HG03460 (cell line): ENCODE results near the gene TAS2R5.
"Not testable (repeated sequence)": the region's sequence is repeated elsewhere in the genome, so short reads cannot be mapped to it uniquely, and the experiment has no call there.

Experiments
- ATAC-seq: cut with Tn5 transposase; IDR thresholded peaks from one replicate; pipeline ENCODE4 v1.9.1; 2021; ENCODE audit not compliant: unreplicated experiment

TAS2R5 gene, protein sequence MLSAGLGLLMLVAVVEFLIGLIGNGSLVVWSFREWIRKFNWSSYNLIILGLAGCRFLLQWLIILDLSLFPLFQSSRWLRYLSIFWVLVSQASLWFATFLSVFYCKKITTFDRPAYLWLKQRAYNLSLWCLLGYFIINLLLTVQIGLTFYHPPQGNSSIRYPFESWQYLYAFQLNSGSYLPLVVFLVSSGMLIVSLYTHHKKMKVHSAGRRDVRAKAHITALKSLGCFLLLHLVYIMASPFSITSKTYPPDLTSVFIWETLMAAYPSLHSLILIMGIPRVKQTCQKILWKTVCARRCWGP

DNA sequence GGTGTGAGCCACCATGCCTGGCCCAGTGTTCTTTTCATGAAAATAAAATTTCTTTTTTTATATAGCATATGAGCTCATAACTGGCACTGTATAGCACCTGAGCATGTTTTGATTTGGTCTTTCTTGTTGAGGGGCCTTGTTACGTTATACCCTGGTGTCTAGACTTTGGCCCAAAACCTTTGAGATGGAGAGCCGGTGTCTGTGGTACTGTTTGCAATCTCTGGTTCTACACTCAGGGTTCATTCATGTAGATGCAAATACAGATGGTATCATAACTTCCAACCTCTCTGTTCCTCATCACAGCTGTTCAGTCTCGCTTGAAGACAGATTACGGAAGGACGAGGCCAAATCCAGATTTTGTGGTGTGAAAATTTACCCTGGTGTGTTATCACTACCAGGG is at the start of gene TAS2R5:
Gene TAS2R5 (plus strand): TSS at position 301 of the 400 bp plus-strand sequence. CDS start 145 bp downstream, outside the sequence.
- ATAC-seq, result no peak

DNA sequence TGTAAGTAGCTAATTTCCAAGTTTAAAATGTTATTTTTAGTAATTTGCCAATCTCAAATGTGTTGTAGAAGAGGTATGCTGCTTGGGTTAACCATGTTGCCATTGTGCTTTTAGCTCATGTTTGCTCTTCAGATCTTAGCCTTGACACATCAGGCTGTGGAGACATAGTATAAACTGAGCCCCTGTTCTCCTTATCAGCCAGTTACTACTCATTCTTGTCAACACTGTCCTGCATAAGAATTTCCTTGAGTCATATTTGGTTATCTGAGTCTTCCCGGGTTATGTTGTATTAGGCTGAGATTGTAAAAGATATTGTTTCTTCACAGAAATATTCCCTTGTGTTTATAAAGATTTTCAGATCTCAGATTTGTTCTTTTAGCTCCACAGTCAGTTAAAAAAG is 47.8 kb upstream of the TAS2R5 start:
- no peak for ATAC-seq

DNA sequence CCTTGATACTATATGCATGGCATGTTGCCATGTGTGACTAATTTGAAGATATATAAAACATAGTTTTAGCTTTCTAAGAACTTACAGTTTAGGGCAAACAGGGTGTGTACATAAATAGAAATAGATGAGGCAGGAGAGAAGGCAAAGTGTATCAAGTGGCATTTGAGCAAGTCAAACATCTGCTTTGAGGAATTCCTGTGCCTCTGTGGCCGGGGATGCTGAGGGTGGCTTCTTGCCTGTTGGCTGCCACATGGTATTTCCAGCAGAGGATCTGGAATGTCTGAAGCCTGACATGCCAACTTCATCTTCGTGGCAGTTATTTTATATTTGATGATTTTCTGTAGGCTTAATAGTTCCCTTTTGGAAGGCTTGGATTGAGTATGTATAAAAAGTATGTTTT is 45.9 kb upstream of the TAS2R5 start:
- no peak for ATAC-seq

DNA sequence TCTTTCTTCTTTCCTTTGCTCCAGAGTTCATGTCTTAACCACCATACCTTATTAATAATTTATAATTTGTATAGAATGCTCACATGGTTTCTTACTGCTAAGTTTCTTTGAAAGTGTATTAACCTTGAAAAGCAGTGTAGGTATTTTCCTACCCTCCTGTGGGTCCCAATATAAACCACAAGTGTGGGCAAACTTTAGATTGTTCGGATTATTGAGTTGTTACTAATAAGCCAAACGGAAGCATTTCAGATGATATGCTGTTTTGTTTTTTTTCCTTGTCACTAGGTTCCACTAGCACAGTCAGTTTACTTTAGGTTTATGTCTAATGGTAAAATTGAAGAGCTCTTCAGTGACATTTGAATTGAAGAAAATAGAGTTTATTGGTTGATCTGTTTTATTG is 41.6 kb upstream of the TAS2R5 start:
- ATAC-seq, result no peak

DNA sequence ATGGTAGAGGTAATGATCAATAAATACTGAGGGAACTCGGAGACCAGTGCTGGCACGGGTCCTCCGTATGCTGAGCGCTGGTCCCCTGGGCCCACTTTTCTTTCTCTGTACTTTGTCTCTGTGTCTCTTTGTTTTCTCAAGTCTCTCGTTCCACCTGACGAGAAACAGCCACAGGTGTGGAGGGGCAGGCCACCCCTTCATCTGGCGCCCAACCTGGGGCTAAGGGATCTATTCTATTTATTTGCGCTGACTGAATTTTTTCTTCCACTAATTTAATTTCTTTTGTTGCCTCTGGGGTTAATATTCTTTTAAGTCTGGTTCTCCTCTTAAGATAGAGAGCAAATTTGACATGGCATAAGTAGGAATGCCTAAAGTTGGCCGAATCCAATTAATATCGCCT is 38.1 kb upstream of the TAS2R5 start:
- not testable (repeated sequence) for ATAC-seq

DNA sequence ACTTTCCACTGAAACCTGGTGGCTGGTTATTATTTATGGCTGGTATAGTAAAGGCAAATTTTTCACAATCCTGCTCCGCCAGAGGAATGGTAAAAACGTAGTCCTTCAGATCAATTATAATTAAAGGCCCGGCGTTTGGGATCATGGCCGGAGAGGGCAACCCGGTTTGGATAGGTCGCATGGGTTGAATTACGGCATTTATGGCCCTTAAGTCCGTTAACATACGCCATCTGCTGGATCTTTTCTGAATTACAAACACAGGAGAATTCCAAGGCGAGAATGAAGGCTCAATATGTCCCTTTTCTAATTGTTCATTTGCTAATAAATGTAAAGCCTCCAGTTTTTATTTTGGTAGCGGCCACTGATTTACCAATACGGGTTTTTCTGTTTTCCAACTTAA is 37.4 kb upstream of the TAS2R5 start:
- ATAC-seq, result no peak

DNA sequence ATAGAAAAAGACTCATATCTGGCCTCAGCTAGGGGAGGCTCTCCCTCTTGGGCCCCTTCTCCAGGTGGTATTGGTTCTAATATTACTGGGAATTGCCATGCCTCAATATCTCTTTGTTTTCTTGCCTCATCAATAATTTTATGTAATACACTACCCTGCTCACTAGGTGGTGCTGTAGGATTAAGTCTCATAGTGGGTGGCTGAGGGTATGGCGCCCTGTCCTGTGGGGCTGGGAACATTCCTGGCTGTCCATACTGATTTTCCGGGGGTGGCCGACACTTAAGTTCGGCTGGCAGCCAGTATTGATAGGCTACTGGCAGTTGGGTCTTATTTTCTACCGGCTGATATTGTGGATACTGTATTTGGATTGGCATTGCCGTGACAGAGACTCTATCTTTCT is 35.1 kb upstream of the TAS2R5 start:
- ATAC-seq, result no peak

DNA sequence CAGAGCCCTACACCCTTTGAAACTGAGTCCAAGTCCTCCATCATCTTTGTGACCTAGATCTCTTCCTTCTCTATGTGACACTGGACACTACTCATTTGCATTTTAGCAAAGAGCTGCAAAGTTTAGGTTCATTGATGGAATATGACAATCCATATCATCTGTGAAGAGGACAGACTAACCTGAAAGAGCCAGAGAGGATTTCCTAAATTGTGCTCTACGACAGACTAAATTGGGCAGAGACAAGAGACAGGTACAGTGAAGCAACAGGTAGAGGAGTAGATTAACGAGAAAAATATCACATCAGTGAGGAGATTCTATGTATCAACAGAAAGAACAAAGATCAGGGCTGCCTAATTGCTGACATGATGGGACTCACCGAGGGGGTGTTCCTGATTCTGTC is 26.2 kb upstream of the TAS2R5 start, which contains the start of gene TAS2R3:
Gene TAS2R3 (plus strand): TSS at position 301 of the 400 bp plus-strand sequence. CDS start 62 bp downstream, at position 363.
- ATAC-seq, result no peak

DNA sequence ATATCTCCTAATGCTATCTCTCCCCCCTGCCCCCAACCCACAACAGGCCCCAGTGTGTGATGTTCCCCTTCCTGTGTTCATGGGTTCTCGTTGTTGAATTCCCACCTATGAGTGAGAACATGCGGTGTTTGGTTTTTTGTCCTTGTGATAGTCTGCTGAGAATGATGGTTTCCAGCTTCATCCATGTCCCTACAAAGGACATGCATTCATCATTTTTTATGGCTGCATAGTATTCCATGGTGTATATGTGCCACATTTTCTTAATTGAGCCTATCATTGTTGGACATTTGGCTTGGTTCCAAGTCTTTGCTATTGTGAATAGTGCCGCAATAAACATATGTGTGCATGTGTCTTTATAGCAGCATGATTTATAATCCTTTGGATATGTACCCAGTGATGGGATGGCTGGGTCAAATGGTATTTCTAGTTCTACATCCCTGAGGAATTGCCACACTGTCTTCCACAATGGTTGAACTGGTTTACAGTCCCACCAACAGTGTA is 19.9 kb upstream of the TAS2R5 start:
- ATAC-seq, result not testable (repeated sequence)

DNA sequence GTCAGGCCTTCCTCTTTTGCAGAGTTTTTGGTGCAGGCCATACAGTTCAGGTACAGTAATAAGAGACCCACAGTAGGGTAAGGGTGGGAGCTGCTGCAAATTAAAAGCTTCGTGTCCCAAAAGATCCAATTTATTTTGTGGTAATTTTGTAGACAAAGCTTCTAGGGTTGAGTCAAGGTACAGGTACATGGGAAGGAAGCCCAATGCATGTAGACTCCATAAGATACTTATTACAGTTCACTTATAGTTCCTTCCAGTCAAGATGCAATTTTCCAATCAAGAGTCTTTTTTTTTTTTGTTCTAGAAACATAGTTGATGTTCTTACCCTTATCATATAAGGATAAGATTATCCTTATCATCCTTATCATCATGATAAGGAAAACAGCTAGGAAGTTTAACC is 13.6 kb upstream of the TAS2R5 start, which contains the start of gene TAS2R4:
Gene TAS2R4 (plus strand): TSS at position 301 of the 400 bp plus-strand sequence. CDS start 1,815 bp downstream, outside the sequence.
- no peak for ATAC-seq

DNA sequence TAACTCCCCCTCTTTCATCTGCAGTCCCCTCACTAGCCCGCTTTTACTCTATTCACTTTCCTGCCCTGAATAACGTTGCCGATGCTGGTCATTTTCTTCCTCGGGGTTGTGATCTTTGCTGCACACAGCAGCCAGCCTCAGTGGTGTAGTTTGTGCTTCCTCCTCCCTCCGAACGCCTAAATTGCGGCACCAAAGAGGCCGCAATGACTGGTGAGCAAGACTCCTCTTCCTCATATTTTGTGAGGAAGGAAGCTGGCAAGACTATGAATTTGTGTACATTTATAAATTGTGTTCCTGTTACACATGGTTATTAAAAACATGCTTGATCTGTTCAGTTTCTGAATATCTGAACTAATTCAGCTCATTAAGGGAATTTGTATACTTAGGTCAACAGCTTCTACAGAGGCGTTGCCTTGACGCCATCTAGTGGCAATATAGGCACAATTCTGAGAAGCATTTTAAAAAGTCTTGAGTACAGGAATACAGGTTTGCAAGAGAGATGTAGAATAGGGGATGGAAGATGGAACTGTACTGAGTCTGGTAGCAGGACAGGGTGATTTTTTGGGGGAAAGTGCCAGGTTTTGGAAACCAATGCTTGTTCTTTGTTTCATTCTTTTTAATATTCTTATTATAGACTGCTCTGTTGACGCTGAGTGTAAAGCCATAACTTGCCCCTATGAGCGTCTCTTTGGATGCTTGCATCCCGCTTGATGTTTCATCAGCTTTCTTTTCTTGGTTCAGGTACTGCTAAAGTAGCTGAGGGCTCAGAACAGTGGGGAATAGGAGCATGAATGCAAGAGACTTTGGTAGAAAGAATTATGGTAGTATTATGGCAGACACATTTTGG is 4.1 kb upstream of the TAS2R5 start:
- peak; percentile 77 for ATAC-seq

DNA sequence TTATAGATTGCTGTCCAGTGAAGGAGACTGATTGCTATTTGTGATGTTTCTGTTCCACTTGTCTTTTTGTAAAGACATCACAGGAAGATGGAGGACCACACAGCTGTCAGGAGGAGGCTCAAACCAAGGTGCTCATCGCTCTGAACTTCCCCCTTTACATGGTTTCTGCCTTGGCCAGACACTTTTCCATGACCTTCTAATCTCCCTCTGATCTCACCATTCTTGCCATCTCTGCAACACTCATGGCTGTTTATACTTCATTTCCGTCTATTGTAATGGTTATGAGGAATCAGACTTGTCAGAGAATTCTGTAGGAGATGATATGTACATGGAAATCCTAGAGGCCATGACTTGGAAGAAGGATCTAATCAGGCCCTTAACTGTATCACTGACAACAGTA is 1.7 kb upstream of the TAS2R5 start:
- no peak for ATAC-seq

DNA sequence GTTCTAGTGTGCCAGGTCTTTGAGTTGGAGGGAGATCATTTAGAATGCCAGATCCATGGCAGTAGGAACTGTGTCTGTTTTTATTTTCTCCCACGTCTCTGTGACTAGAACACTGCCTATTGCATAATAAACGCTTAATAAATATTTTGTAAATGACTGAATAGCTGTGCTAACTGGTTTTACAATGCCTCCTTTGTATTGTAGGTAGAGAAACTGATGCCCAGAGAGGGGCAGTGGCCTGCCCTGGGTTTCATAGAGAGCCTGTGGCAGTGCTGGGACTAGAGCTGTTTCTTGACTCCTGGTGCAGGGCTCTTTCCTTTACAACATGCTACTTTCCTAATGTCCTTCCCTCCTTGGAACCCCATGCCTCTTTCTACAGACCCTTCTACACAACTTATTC is 2.5 kb downstream of the TAS2R5 start:
- ATAC-seq, result no peak

DNA sequence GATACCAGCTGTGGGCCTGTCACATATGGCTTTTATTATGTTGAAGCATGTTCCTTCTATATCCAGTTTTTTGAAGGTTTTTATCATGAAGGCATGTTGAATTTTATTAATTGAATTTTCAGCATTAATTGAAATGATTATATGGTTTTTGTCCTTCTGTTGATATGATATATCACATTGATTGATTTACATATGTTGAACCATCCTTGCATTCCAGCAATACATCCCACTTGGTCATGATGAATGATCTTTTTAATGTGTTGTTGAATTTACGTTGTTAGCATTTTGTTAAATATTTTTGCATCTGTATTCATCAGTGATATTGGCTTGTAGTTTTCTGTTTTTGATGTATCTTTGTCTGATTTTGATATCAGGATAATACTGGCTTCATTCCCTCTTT is 30.1 kb downstream of the TAS2R5 start:
- no peak for ATAC-seq

DNA sequence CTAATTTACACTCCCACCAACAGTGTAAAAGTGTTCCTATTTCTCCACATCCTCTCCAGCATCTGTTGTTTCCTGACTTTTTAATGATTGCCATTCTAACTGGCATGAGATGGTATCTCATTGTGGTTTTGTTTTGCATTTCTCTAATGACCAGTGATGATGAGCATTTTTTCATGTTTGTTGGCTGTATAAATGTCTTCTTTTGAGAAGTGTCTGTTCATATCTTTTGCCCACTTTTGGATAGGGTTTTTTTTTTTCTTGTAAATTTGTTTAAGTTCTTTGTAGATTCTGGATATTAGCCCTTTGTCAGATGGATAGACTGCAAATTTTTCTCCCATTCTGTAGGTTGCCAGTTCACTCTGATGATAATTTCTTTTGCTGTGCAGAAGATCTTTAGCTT is 32.4 kb downstream of the TAS2R5 start:
- ATAC-seq, result not testable (repeated sequence)

DNA sequence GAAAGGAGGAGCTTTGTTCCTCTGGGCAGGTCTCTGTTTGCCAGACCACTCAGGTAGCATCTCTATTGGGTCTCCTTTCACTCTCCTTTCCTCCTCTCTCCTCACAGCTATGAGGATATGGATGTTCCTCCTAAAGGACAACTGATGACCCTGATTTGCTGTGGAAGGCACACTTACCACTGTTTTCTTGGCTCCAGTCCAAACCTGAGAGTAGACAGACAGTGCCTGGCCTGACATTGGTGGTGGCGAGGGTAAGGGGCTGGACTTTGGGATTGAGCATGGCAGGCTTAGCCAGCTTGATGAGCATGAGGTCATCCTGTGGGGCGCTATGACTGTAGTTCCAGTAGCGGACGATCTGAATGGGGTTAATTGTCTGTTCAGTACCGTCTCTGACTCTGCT is 47.7 kb downstream of the TAS2R5 start:
- ATAC-seq, result no peak

DNA sequence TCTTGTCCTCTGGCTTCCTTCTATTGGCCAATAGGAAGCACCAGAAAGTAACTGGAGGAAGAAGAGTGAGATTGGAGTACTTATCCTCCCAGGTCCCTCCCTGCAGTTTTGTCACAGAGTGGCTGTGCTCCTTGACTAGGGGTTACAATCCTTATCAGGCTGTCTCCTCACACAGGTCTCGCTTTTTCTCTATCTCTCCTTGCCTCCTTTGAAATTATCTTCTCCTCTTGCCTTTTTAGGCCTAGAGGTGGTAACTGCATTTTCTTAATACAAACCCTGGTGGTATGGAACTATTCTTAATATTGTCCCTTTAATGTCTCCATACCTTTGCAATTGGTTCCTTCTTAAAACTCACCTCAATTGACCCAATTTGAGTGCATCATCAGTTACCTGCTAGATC is 48.6 kb downstream of the TAS2R5 start:
- ATAC-seq, result no peak

DNA sequence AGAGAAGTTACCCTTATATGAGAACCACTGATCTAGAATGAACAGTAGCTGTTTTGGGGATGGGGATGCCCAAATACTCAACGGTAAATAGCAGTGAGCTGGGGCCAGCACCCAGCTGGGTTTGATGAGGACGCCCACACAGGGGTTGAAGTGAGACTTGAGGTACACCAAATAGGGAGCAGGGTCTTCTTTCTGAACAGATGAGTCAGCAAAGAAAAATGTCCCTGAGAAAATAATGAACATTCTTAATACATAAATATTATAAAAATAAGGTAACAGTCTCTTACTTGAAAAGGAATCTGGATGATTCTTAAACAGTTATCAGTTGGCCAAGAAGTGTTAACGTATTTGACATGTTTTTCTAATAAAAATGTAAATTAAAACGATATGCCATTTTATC is 49.2 kb downstream of the TAS2R5 start:
- no peak for ATAC-seq

DNA sequence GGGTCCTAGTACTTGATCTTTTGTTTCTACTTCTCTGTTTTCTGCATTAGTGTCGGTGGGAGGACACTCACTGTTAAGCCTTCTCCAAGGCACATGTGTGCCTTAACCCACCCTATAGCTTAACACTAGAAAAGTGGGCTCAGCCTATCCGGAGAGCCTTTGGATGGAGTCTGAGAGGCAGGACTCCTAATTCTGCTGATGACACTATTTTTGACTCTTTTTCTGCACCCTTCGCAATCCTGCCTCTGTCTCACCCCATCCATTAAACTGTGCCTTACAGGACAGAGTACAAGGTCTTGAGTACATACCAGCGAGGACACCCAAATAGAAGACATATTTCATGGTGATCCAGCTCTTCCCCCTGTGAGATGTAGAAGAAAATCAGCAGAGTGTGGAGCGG is 50.7 kb downstream of the TAS2R5 start:
- ATAC-seq, result no peak
